ENCODE data around the gene FIP1L1. TPM values are rescaled to one million over a fixed set of nuclear protein-coding genes. Genes with fewer than 3 reads are reported as not detected.

The FIP1L1 gene
- total and polyA plus RNA-seq, 2 of the 13 experiments (the other 11 are each of a cell fraction or from before 2014, with no cell fraction given): 14.9 to 69.4 TPM

GRCh38 chr4:53507671-53508286, 130.3 kb downstream of the FIP1L1 start (continued):
- TF ChIP-seq ZKSCAN5 (CRISPR knock-in tag; IDR thresholded peaks at IDR 0.05): no peak
- TF ChIP-seq PITX1 (CRISPR knock-in tag; IDR thresholded peaks at IDR 0.05): peak; percentile 37; the same call in 1 of the 2 replicates
- TF ChIP-seq ARNTL (CRISPR knock-in tag; IDR thresholded peaks at IDR 0.05): no peak
- TF ChIP-seq ZSCAN25 (CRISPR knock-in tag; IDR thresholded peaks at IDR 0.05): no peak
- no peak for TF ChIP-seq TBP (CRISPR knock-in tag; IDR thresholded peaks at IDR 0.05)
- no peak for TF ChIP-seq NR1H2 (CRISPR knock-in tag; IDR thresholded peaks at IDR 0.05; ENCODE audit: borderline replicate concordance, low read depth)
- TF ChIP-seq, protein P1, sequence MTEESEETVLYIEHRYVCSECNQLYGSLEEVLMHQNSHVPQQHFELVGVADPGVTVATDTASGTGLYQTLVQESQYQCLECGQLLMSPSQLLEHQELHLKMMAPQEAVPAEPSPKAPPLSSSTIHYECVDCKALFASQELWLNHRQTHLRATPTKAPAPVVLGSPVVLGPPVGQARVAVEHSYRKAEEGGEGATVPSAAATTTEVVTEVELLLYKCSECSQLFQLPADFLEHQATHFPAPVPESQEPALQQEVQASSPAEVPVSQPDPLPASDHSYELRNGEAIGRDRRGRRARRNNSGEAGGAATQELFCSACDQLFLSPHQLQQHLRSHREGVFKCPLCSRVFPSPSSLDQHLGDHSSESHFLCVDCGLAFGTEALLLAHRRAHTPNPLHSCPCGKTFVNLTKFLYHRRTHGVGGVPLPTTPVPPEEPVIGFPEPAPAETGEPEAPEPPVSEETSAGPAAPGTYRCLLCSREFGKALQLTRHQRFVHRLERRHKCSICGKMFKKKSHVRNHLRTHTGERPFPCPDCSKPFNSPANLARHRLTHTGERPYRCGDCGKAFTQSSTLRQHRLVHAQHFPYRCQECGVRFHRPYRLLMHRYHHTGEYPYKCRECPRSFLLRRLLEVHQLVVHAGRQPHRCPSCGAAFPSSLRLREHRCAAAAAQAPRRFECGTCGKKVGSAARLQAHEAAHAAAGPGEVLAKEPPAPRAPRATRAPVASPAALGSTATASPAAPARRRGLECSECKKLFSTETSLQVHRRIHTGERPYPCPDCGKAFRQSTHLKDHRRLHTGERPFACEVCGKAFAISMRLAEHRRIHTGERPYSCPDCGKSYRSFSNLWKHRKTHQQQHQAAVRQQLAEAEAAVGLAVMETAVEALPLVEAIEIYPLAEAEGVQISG (CRISPR knock-in tag; IDR thresholded peaks at IDR 0.05): no peak
- 0 out of 2 replicates have a peak, but pooled peaks have one; percentile 28 for TF ChIP-seq PAX8 (CRISPR knock-in tag; IDR thresholded peaks at IDR 0.05; ENCODE audit: borderline replicate concordance)
- TF ChIP-seq KDM6A (CRISPR knock-in tag; IDR thresholded peaks at IDR 0.05; ENCODE audit: low read depth): no peak
- TF ChIP-seq ZBTB33 (CRISPR knock-in tag; IDR thresholded peaks at IDR 0.05): 0 out of 2 replicates have a peak, but pooled peaks have one; percentile 19
- TF ChIP-seq DDIT3 (CRISPR knock-in tag; IDR thresholded peaks at IDR 0.05): no peak
- no peak for TF ChIP-seq NFIB (CRISPR knock-in tag; IDR thresholded peaks at IDR 0.05; ENCODE audit: borderline replicate concordance)
- peak; percentile 42 for TF ChIP-seq HNF4G (IDR thresholded peaks at IDR 0.05; ENCODE audit: borderline replicate concordance, low read depth, low read length)
- TF ChIP-seq HNF4G (CRISPR knock-in tag; IDR thresholded peaks at IDR 0.05; ENCODE audit: borderline replicate concordance, low read depth): no peak
- peak; percentile 52; the same call in 1 of the 2 replicates for TF ChIP-seq SALL1 (CRISPR knock-in tag; IDR thresholded peaks at IDR 0.05)
- TF ChIP-seq, protein P2, sequence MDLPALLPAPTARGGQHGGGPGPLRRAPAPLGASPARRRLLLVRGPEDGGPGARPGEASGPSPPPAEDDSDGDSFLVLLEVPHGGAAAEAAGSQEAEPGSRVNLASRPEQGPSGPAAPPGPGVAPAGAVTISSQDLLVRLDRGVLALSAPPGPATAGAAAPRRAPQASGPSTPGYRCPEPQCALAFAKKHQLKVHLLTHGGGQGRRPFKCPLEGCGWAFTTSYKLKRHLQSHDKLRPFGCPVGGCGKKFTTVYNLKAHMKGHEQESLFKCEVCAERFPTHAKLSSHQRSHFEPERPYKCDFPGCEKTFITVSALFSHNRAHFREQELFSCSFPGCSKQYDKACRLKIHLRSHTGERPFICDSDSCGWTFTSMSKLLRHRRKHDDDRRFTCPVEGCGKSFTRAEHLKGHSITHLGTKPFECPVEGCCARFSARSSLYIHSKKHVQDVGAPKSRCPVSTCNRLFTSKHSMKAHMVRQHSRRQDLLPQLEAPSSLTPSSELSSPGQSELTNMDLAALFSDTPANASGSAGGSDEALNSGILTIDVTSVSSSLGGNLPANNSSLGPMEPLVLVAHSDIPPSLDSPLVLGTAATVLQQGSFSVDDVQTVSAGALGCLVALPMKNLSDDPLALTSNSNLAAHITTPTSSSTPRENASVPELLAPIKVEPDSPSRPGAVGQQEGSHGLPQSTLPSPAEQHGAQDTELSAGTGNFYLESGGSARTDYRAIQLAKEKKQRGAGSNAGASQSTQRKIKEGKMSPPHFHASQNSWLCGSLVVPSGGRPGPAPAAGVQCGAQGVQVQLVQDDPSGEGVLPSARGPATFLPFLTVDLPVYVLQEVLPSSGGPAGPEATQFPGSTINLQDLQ (CRISPR knock-in tag; IDR thresholded peaks at IDR 0.05): no peak
- no peak for TF ChIP-seq ZNF749 (CRISPR knock-in tag; IDR thresholded peaks at IDR 0.05; ENCODE audit: borderline replicate concordance)
- TF ChIP-seq TEAD3 (CRISPR knock-in tag; optimal IDR thresholded peaks at IDR 0.05; ENCODE audit: borderline replicate concordance): no peak
- TF ChIP-seq RBAK (CRISPR knock-in tag; IDR thresholded peaks at IDR 0.05): peak; percentile 77
- no peak for TF ChIP-seq PPARG (CRISPR knock-in tag; conservative IDR thresholded peaks at IDR 0.05)
- no peak for TF ChIP-seq HNRNPLL (IDR thresholded peaks at IDR 0.05; ENCODE audit: low read depth, low read length, poor library complexity, severe bottlenecking)
- TF ChIP-seq ZNF777 (CRISPR knock-in tag; IDR thresholded peaks at IDR 0.05): peak; percentile 25; the same call in 1 of the 2 replicates
- peak; percentile 31; the same call in 1 of the 2 replicates for TF ChIP-seq KDM2A (CRISPR knock-in tag; IDR thresholded peaks at IDR 0.05; ENCODE audit: borderline replicate concordance, low read depth)
- no peak for TF ChIP-seq ZBTB7B (CRISPR knock-in tag; IDR thresholded peaks at IDR 0.05)
